Anterior cingulate cortex (tissue), 58 donors: Measurements from ENCODE around the gene ZNF423.

ENCODE experiments used
- DNase-seq, 58 donors: peaks; one replicate each; lab custom pipeline; 2025; lab: John Stamatoyannopoulos, UW

ZNF423 gene

GRCh38 chr16:49850558-49851467 lies 5.1 kb downstream of the ZNF423 start:
- DNase-seq: no peak

- DNase-seq: no peak
These were observed 6.2 kb downstream of the ZNF423 start for GRCh38 chr16:49849754-49850108.

- no peak for DNase-seq
These were observed 6.7 kb downstream of the ZNF423 start for GRCh38 chr16:49849037-49849753.

- DNase-seq: no peak
These were observed 7.4 kb downstream of the ZNF423 start for GRCh38 chr16:49848530-49848929.

GRCh38 chr16:49846800-49847199 lies 9.1 kb downstream of the ZNF423 start:
- no peak for DNase-seq

- DNase-seq: no peak
These were observed 11.6 kb downstream of the ZNF423 start for GRCh38 chr16:49844359-49844758.

GRCh38 chr16:49843758-49844157 lies 12.2 kb downstream of the ZNF423 start:
- no peak for DNase-seq

- DNase-seq: no peak
These were observed 12.9 kb downstream of the ZNF423 start for GRCh38 chr16:49842972-49843371.

GRCh38 chr16:49839017-49839825 lies 16.7 kb downstream of the ZNF423 start:
- DNase-seq: peak in 6 of 58 donors; percentile 9 to 56 (median 18)

GRCh38 chr16:49838441-49839016 lies 17.4 kb downstream of the ZNF423 start:
- peak in 2 of 58 donors; percentile 13 to 28 for DNase-seq

- no peak for DNase-seq
These were observed 18.1 kb downstream of the ZNF423 start for GRCh38 chr16:49837688-49838410.

- peak in 8 of 58 donors; percentile 8 to 33 (median 18) for DNase-seq
These were observed 19.2 kb downstream of the ZNF423 start for GRCh38 chr16:49836668-49837067.

- DNase-seq: no peak
These were observed 19.7 kb downstream of the ZNF423 start for GRCh38 chr16:49836218-49836617.

- DNase-seq: peak in 3 of 58 donors; percentile 21 to 39 (median 32)
These were observed 20.6 kb downstream of the ZNF423 start for GRCh38 chr16:49835161-49835777.

- peak in 54 of 58 donors; percentile 20 to 91 (median 71) for DNase-seq
These were observed 21.3 kb downstream of the ZNF423 start for GRCh38 chr16:49834531-49835151.

- DNase-seq: peak in 44 of 58 donors; percentile 16 to 82 (median 52)
These were observed 21.9 kb downstream of the ZNF423 start for GRCh38 chr16:49833796-49834530.

GRCh38 chr16:49833085-49833484 lies 22.8 kb downstream of the ZNF423 start:
- DNase-seq: peak in 27 of 58 donors; percentile 10 to 65 (median 23)

GRCh38 chr16:49832177-49832576 lies 23.7 kb downstream of the ZNF423 start:
- DNase-seq: no peak
